ENCODE measurements around the gene NRXN3. TPM values are rescaled to one million over a fixed set of nuclear protein-coding genes. Genes with fewer than 3 reads are reported as not detected.

The NRXN3 gene
- total and polyA plus RNA-seq, 2 experiments from 2014 or later = 0.08 to 0.11 TPM

DNA sequence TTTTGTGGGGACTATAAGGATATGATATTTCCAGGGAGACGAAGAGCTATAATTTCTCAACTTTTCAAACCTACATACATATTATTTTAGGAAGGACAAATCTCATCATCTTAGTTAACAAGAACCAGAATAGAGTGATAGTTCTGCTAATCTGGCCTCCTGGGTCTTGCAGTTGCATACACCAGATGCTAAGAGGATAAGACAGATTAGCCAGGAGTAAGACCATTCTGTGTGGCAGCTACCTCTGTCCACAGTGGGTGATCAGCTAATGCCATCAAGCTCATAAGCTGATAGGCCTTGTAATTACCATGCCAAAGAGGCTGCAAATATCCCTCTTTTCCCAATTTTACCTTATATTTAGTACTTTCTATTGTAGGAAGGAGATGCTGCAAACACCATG lies 776.8 kb downstream of the NRXN3 start:
- Histone ChIP-seq H3K27ac (no peak overlapping the region), H3K9ac (no peak overlapping the region), H3K4me1 (ENCODE audit: insufficient read depth) (peaks cover 13% of the 10 kb centered on the region; the same call in 1 of the 2 replicates), H3K27me3 (replicated peaks; ENCODE audit: insufficient read depth) (no peaks in the 10 kb centered on the region; the same call in none of the 2 replicates), H3K9me2 (ENCODE audit: insufficient read depth) (no peaks in the 10 kb centered on the region), H3K36me3 (ENCODE audit: low read depth) (no peaks in the 10 kb centered on the region), H3F3A (ENCODE audit: insufficient read depth) (peaks cover 5% of the 10 kb centered on the region; the same call in 1 of the 2 replicates), H3K79me2 (ENCODE audit: insufficient read depth) (no peaks in the 10 kb centered on the region), H3K9me3 (ENCODE audit: low read depth) (no peaks in the 10 kb centered on the region), H4K20me1 (ENCODE audit: insufficient read depth) (no peaks in the 10 kb centered on the region), H3K4me2 (ENCODE audit: unreplicated experiment) (no peak overlapping the region), H2AFZ (no peak overlapping the region), H3K4me3 (no peak overlapping the region)
- WGBS, 2 experiments (ENCODE audit: low coverage in 1 of 2, low lambda C conversion rate in 2 of 2, missing lambda C conversion rate in 2 of 2) = 53 to 70% methylated on average over 1 of the region's 1 CpG
- in situ Hi-C loops (cut with MboI) = no loop called here
- TF ChIP-seq EZH2phosphoT487 (IDR thresholded peaks at IDR 0.05; ENCODE audit: insufficient read depth, low read depth) = no peak
- TF ChIP-seq EZH2 (IDR thresholded peaks at IDR 0.05; ENCODE audit: insufficient read depth, poor library complexity, severe bottlenecking) = no peak
- DNase-seq = no peak

DNA sequence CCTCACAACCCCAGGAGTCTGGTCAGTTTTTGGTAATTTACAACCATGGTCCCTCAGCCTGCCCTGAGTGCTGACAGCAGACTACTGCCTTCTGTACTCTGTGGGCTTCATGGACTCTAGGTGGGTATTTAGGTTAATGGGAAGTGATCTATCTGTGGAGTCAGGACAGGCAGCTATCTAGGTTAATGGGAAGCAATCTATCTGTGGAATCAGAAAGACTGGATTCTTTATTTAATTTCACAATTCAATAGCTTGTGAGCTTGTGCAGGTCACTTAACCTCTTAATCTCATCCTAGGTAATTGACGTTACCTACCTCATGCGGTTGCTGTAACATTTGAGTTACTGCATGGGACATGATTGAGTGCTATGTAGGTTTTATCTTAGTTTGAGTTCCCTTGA lies 777.5 kb downstream of the NRXN3 start:
- Histone ChIP-seq H3K79me2 (ENCODE audit: insufficient read depth) (no peaks in the 10 kb centered on the region), H3F3A (ENCODE audit: insufficient read depth) (peaks cover 5% of the 10 kb centered on the region; the same call in 1 of the 2 replicates), H4K20me1 (ENCODE audit: insufficient read depth) (no peaks in the 10 kb centered on the region), H3K27ac (no peak overlapping the region), H3K27me3 (replicated peaks; ENCODE audit: insufficient read depth) (no peaks in the 10 kb centered on the region; the same call in 1 of the 2 replicates), H3K4me3 (no peak overlapping the region), H2AFZ (no peak overlapping the region), H3K9me2 (ENCODE audit: insufficient read depth) (no peaks in the 10 kb centered on the region), H3K4me2 (ENCODE audit: unreplicated experiment) (no peak overlapping the region), H3K36me3 (ENCODE audit: low read depth) (no peaks in the 10 kb centered on the region), H3K9ac (no peak overlapping the region), H3K4me1 (ENCODE audit: insufficient read depth) (peaks cover 13% of the 10 kb centered on the region; the same call in 1 of the 2 replicates), H3K9me3 (ENCODE audit: low read depth) (no peaks in the 10 kb centered on the region)
- in situ Hi-C loops (cut with MboI) = no loop called here
- TF ChIP-seq EZH2 (IDR thresholded peaks at IDR 0.05; ENCODE audit: insufficient read depth, poor library complexity, severe bottlenecking) (no peak), EZH2phosphoT487 (IDR thresholded peaks at IDR 0.05; ENCODE audit: insufficient read depth, low read depth) (no peak)
- WGBS, 2 experiments (ENCODE audit: low coverage in 1 of 2, low lambda C conversion rate in 2 of 2, missing lambda C conversion rate in 2 of 2) = 81 to 84% methylated on average over 2 of the region's 2 CpGs
- DNase-seq = no peak

DNA sequence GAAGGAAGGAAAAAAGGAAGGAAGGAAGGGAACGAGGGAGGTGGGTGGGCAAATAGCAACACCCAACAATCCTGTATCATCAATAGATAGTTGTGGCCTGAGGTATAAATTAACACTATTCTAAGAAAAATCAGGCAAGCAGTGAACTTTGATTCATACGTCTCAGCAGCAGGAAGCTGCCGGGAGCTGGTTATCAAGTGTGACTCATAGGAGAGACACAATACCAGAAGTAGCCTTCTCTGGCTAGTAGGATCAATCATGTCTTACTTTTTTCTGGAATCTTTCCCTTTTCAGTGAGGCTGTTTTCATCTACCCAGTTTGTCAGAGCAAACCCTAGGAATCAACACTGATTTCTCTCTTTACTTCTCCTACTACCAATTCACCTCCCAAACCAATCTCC lies 780.5 kb downstream of the NRXN3 start:
- Histone ChIP-seq H3K9me3 (ENCODE audit: low read depth) (no peaks in the 10 kb centered on the region), H3K9me2 (ENCODE audit: insufficient read depth) (no peaks in the 10 kb centered on the region), H3F3A (ENCODE audit: insufficient read depth) (peaks cover 5% of the 10 kb centered on the region; the same call in 1 of the 2 replicates), H3K27me3 (replicated peaks; ENCODE audit: insufficient read depth) (no peaks in the 10 kb centered on the region), H3K27ac (no peak overlapping the region), H3K9ac (no peak overlapping the region), H4K20me1 (ENCODE audit: insufficient read depth) (no peaks in the 10 kb centered on the region), H3K4me1 (ENCODE audit: insufficient read depth) (peaks cover 13% of the 10 kb centered on the region; the same call in 1 of the 2 replicates), H3K36me3 (ENCODE audit: low read depth) (no peaks in the 10 kb centered on the region), H3K4me2 (ENCODE audit: unreplicated experiment) (peak overlapping the region; percentile 11), H2AFZ (no peak overlapping the region; the same call in 1 of the 2 replicates), H3K79me2 (ENCODE audit: insufficient read depth) (no peaks in the 10 kb centered on the region), H3K4me3 (no peak overlapping the region)
- in situ Hi-C loops (cut with MboI) = loop anchor here (25.0 kb wide), 1 partner anchor 1912 kb away; no protein-coding TSS in a partner anchor
- peak; percentile 72 for DNase-seq
- 6 to 12% methylated on average over 3 of the region's 3 CpGs for WGBS, 2 experiments (ENCODE audit: low coverage in 1 of 2, low lambda C conversion rate in 2 of 2, missing lambda C conversion rate in 2 of 2)
- TF ChIP-seq EZH2phosphoT487 (IDR thresholded peaks at IDR 0.05; ENCODE audit: insufficient read depth, low read depth) (no peak), EZH2 (IDR thresholded peaks at IDR 0.05; ENCODE audit: insufficient read depth, poor library complexity, severe bottlenecking) (no peak)

DNA sequence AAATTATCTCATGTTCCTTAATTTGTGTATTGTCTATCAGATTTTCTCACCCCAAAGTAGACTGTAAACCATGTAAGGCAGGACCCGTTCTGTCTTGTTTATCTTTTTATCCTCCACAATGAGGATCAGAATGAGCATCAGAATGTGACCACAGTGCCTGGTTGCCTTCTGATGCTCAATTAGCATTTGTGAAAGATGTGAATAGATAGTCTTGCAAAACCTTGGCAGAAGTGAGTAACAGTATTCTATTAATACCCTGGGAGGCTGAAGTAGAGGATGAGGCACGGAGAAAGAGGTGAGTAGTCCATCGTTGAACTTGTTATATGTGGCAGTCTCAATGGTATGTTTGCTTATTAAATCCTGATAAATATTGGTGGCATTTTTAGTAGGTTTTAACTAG lies 781.4 kb downstream of the NRXN3 start:
- WGBS, 2 experiments (ENCODE audit: low coverage in 1 of 2, low lambda C conversion rate in 2 of 2, missing lambda C conversion rate in 2 of 2) = 18 to 20% methylated on average over 3 of the region's 3 CpGs

More for the DNA sequence above, 781.4 kb downstream of the NRXN3 start:
- peak; percentile 48 for DNase-seq
- in situ Hi-C loops (cut with MboI) = loop anchor here (25.0 kb wide), 1 partner anchor 1911 kb away; no protein-coding TSS in a partner anchor
- H3K4me3 ChIP-seq = no peak overlapping the region
- no peaks in the 10 kb centered on the region for H3K79me2 ChIP-seq (ENCODE audit: insufficient read depth)
- no peak overlapping the region for H3K4me2 ChIP-seq (ENCODE audit: unreplicated experiment)
- H3K27me3 ChIP-seq (replicated peaks; ENCODE audit: insufficient read depth) = no peaks in the 10 kb centered on the region
- TF ChIP-seq EZH2phosphoT487 (IDR thresholded peaks at IDR 0.05; ENCODE audit: insufficient read depth, low read depth) (no peak), EZH2 (IDR thresholded peaks at IDR 0.05; ENCODE audit: insufficient read depth, poor library complexity, severe bottlenecking) (no peak)
- peaks cover 13% of the 10 kb centered on the region; the same call in 1 of the 2 replicates for H3K4me1 ChIP-seq (ENCODE audit: insufficient read depth)
- no peaks in the 10 kb centered on the region for H3K36me3 ChIP-seq (ENCODE audit: low read depth)
- no peak overlapping the region for H3K9ac ChIP-seq
- H2AFZ ChIP-seq = no peak overlapping the region
- no peak overlapping the region for H3K27ac ChIP-seq
- no peaks in the 10 kb centered on the region for H3K9me3 ChIP-seq (ENCODE audit: low read depth)
- peaks cover 5% of the 10 kb centered on the region; the same call in 1 of the 2 replicates for H3F3A ChIP-seq (ENCODE audit: insufficient read depth)
- H3K9me2 ChIP-seq (ENCODE audit: insufficient read depth) = no peaks in the 10 kb centered on the region
- H4K20me1 ChIP-seq (ENCODE audit: insufficient read depth) = no peaks in the 10 kb centered on the region
